Measurements from ENCODE around the gene PARL. TPM values are rescaled to one million over a fixed set of nuclear protein-coding genes. Genes with fewer than 3 reads are reported as not detected.

The PARL gene
- total and polyA plus RNA-seq, 9 of the 15 experiments (the other 6 are each of a cell fraction or from before 2014, with no cell fraction given), result 39.5 to 82.4 (median 57.4) TPM

GRCh38 chr3:183907176-183907575 lies 22.5 kb upstream of the PARL start (continued):
- TF ChIP-seq, protein P1, sequence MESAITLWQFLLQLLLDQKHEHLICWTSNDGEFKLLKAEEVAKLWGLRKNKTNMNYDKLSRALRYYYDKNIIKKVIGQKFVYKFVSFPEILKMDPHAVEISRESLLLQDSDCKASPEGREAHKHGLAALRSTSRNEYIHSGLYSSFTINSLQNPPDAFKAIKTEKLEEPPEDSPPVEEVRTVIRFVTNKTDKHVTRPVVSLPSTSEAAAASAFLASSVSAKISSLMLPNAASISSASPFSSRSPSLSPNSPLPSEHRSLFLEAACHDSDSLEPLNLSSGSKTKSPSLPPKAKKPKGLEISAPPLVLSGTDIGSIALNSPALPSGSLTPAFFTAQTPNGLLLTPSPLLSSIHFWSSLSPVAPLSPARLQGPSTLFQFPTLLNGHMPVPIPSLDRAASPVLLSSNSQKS (CRISPR knock-in tag; IDR thresholded peaks at IDR 0.05), result no peak
- TF ChIP-seq CHD2 (IDR thresholded peaks at IDR 0.05; ENCODE audit: low read depth, low read length) (no peak), ZNF253 (CRISPR knock-in tag; conservative IDR thresholded peaks at IDR 0.05) (no peak), ZNF232 (CRISPR knock-in tag; IDR thresholded peaks at IDR 0.05) (no peak)
- TF ChIP-seq, protein P2, sequence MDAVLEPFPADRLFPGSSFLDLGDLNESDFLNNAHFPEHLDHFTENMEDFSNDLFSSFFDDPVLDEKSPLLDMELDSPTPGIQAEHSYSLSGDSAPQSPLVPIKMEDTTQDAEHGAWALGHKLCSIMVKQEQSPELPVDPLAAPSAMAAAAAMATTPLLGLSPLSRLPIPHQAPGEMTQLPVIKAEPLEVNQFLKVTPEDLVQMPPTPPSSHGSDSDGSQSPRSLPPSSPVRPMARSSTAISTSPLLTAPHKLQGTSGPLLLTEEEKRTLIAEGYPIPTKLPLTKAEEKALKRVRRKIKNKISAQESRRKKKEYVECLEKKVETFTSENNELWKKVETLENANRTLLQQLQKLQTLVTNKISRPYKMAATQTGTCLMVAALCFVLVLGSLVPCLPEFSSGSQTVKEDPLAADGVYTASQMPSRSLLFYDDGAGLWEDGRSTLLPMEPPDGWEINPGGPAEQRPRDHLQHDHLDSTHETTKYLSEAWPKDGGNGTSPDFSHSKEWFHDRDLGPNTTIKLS (IDR thresholded peaks at IDR 0.05; ENCODE audit: borderline replicate concordance, low read depth), result no peak
- TF ChIP-seq, protein P3, sequence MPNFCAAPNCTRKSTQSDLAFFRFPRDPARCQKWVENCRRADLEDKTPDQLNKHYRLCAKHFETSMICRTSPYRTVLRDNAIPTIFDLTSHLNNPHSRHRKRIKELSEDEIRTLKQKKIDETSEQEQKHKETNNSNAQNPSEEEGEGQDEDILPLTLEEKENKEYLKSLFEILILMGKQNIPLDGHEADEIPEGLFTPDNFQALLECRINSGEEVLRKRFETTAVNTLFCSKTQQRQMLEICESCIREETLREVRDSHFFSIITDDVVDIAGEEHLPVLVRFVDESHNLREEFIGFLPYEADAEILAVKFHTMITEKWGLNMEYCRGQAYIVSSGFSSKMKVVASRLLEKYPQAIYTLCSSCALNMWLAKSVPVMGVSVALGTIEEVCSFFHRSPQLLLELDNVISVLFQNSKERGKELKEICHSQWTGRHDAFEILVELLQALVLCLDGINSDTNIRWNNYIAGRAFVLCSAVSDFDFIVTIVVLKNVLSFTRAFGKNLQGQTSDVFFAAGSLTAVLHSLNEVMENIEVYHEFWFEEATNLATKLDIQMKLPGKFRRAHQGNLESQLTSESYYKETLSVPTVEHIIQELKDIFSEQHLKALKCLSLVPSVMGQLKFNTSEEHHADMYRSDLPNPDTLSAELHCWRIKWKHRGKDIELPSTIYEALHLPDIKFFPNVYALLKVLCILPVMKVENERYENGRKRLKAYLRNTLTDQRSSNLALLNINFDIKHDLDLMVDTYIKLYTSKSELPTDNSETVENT (CRISPR knock-in tag; IDR thresholded peaks at IDR 0.05), result no peak
